NCI-H1436 treated with DMSO at 0.1 percent for 48 hours (cell line): ENCODE results near the gene CAPN5.
"Not testable (repeated sequence)": the region's sequence is repeated elsewhere in the genome, so short reads cannot be mapped to it uniquely, and the experiment has no call there.

Source experiments
- DNase-seq: peaks from one replicate; lab custom pipeline; 2025; lab: John Stamatoyannopoulos, UW

CAPN5 gene

DNA sequence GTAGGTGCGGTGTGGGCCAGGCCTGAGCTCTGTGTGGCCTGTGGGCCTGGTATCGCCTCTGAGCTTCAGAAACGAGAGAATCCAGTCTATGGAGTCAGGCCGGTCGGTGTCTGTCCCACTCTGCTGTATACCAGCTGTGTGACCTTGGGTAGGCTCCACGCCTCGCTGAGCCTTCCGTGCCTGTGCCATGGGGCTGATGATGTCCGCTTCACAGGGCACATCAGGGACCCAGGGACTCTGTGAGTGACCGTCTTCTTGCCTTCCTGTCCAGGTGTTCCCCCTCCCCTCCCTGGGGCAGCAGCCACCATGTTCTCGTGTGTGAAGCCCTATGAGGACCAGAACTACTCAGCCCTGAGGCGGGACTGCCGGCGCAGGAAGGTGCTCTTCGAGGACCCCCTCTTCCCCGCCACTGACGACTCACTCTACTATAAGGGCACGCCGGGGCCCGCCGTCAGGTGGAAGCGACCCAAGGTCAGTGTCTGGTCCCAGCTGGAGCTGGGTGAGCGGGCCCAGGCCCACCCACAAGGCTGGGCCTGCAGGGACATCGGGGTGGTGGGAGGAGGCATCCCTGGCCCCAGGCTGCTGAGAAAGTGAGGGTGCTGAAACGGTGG is 17.9 kb downstream of the CAPN5 start:
- DNase-seq = no peak

DNA sequence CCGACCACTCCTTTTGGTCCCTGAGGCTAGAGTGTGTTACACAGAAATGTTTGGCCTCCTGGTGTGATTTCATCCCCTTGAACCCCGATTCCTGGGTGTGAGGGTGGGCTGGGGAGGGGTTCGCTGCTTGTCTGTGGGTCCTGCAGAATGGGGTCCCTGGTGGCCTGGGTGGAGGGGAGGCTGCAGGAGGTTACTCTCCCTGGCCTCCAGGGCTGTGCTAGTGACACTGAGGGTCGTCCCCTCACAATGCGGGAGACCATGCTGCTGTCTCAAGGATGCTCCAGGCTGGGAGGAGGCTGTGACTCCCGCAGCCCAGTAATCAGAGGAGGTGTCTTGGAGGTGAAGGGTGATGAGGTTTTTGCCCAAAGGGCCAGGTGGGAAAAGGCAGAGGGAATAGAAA is 18.9 kb downstream of the CAPN5 start:
- no peak for DNase-seq

DNA sequence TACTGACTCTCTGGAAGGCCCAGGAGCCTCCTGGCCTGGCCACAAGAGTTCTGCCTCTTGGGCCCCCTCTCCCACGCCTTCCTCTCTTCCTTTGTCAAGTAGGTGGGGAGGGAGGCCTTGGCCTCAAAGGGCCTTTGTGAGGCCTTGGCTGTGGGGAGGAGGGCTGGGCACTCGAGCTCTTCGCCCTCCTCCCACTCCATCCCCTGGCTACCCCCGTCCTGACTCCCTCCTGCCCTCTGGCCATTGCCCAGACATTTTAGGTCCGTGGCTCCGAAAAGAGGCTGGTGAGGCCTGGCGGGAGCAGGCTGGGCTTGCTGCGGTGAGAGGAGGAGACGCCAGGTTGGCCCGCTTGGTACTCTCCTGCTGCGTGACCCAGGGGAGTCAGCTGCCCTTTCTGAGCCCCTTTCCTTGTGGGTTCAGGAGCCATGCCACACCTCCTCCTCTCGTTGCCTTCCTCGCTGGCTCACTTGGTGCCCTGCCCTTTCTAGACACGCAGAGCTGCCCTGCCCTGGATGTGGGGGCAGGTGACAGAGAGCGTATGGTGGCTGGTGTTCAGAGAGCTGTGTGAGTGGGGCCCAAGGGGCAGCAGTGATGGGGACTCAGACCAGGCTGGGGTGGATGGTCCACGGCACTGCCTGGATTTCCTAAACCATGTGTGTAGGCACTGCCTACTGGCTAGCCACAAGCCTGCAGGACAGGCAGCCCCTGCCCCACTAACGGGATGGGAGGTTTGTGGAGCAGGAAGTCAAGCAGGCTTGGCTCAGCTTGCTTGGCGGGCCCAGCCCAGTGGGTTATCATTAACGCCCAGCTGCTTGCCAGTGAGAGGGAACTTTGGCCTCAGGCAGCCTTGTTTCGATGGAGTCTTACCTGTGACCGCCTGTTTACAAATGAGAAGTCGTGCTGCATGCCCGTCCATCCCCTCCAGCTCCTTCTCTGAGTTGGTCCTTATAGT is 20.0 kb downstream of the CAPN5 start:
- no peak for DNase-seq

DNA sequence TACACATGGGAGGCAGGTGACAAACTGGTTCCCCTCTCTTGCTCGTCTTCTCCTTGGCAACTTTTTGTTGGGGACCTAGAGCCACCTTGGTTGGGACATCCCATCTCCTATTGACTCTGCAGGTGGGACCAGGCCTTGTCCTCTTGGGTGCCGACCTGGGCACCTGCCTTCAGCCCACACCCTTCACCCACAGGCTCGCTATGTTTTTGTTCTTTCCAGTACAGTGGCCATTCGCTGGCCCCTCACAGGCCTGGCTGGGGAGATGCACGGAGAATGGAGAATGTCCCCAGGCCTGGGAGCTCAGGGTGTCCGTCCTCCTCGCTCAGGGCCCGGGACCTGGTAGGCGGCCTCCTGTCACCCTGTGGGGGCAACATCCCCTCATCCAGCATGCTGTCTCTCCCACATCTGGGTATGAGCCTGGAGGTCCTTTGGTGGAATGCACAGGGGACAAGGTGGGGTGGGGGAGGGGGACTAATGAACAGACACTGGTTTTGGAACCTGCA is 21.0 kb downstream of the CAPN5 start:
- no peak for DNase-seq

DNA sequence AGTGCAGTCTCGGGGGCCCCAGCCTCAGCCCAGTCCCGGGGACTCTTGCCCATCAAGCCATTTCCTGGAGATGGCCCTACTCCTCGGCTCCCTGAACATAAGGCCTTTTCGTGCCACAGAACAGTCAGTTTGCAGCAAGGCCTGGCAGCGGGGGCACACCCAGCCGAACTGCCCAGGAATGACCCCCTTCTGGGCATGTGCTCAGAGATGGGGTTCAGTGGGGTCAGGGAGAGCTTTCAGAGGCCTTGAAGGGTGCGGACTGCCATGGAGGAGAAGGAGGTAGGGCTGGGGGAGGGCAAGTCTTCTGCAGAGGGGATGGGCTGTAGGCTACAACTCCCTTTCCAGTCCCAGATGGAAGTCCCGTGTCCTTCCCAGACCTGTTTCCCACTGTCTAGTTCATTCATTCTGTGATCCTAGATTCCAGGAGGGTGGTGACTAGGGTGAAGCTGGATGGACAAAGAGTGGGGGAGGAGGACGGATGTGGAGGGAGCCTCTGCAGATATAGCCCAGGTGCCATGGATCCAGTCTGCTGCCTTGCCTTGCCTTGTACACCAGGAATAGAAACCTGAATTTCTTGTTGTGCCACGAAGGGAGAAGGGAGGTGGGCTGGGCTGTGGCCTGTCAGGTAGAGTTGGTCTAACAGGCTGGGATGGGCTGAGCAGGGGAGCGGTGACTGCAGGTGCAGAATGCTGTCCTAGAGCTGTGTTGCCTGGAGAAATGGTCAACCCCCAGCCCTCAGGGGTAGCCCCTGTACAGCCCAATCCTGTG is 21.6 kb downstream of the CAPN5 start:
- DNase-seq = no peak

DNA sequence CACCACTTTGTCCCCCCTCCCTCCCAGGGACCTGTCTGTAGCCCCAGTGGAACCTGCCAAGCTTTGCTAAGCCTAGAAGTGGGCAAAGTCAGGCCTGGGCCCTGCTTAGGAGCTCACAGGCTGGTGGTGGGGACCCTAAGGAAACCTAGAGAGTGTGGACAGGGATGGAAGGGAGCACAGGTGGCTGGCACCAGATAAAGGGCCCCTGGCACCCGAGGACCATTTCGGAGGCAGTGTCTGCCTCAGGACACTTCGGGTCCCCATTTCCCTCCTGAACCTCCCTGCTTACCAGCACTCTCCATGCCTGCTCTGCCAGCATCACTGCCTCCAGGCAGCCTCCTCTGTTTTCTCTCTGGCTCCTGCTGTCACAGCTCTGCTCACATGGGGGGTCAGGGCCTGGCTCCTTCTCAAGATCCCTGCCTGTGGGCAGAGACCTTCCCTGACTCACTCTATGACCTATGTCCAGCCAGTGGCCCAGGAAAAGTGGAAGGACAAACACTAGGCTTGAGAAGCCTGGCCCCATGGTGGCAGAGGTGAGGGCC is 22.3 kb downstream of the CAPN5 start:
- DNase-seq = no peak

DNA sequence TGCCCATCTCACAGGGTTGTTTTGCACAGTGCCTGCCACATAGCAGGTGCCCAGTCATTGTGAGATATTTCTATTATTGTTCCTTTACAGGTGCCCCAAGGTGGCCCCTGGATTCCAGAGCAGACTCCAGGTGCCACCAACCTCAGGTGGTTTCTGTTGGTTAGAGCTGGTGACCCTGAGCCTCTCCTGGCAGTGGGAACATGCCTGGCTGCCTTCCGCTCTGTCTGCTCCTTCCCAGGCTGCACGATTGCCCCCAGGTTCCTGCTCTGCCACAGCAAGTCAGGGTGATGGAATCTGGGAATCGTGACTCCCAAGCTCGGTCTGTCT is 23.2 kb downstream of the CAPN5 start:
- DNase-seq = no peak

DNA sequence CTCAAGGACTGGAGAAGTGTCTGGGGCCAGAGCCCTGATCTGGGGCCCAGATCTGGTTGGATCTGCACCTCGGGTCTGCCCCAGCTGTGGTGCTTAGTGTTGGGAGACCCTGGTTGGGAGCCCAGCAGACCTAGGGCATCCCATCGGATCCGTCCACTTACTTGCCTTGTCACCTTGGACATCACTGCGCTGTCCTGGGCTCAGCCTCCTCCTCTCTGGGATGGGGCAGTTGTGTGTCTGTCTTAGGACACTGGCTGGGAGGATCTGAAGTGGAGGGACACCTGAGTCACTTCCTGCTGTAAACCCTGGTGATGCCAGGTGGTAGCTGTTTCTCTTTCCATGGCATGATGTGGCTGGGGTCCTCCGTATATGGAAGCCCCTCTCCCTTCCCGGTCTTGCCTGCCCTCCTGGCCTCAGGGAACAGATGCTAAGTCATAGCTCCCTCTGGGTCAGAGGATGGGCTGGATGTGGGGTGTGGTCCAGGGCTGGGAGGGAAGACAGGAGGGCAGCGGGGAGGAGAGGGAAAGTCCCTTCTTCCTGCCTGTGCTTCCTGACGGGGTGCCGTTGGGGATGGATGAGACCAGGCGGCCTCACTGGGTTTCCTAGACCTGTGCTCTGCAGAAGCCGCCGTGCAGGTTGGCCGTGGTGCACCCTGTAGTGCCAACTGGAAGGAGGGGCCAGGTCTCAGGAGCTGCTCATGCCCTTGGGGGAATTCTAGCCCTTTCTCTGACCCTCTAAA is 23.8 kb downstream of the CAPN5 start:
- DNase-seq = no peak

DNA sequence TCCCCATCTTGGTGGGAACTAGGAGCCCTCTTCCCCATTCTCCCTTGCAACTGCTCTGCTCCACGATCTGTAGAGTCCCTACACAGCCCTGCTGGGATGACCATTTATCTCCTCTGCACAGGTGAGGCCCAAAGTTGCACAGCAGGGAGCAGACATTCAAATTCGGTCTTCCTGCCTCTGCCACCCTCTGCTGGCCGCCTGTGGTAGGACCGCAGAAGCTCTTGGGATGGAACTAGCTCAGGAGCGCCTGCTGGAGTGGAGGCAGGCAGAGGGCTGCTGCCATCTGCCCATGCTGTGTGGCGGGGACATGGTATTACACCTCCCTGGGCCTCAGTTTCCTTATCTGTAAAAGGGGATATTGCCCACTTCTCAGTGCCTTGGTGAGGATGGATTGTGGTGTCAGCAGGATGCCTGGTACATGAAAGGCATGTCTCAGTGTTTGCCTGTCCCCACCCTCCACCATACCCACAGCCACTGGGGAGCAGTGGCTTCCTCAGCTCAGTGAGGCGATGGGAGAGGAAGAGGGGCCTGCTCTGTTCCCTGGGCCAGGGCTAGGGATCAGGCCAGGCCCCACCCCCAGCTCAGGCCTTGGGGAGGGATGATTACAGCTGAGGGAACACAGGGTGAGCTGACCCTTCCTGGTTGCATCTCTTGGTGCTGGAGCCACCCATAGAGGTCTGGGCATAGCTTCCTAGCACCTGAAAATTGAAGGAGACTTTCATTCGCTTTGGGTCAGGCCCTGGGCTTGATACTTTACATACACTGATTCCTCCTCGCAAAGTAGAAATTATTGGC is 24.6 kb downstream of the CAPN5 start:
- DNase-seq = no peak

DNA sequence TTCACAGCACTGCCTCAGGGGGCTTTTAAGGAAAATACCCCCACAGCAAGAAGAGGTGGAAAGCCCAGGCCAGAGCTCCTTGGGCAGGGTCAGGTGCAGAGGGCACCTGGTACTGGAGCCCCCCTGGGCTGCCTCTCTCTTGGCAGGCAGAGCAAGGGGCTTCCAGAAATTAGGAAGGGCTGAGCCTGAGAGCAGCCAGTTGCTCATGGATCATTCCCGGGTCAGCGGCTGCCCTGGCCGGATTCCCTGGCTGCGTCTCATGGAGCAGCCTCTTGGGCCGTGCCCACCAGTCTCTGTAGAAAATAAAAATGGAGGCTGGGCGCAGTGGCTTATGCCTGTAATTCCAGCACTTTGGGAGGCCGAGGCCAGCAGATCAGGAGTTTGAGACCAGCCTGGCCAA is 25.6 kb downstream of the CAPN5 start:
- no peak for DNase-seq

DNA sequence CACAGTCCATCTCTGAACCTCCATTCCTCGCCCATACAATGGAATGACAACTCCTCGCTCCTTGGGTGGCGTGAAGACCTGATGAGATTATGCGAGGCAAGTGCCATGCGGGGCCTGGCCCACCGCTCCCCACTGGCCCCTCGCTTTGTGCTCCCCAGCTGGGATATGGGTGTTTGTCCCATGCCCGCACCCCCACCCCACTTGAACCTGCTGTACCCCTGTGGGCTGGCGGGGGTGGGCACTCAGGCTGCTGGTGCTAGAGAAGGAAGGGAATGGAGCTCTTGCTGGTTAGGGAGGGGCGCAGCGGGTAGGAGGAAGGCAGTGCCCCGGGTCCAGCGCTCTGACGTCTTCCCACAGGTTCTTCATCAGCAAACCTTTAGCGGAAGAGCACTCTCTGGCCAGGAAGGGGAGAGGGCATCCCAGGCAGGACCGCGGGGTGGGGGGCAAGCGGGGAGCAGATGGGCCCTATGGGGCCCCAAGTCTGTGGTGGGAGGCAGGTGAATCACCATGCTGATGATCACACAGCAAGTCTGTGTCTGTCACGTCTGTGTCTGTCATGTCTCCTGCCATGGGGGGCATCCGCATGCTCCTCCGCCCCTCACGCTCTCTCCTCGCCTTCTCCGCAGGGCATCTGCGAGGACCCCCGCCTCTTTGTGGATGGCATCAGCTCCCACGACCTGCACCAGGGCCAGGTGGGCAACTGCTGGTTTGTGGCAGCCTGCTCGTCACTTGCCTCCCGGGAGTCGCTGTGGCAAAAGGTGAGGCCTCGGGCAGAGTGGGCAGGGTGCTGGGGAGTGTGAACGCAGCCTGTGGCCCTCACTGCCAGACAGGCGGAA is 26.5 kb downstream of the CAPN5 start:
- no peak for DNase-seq

DNA sequence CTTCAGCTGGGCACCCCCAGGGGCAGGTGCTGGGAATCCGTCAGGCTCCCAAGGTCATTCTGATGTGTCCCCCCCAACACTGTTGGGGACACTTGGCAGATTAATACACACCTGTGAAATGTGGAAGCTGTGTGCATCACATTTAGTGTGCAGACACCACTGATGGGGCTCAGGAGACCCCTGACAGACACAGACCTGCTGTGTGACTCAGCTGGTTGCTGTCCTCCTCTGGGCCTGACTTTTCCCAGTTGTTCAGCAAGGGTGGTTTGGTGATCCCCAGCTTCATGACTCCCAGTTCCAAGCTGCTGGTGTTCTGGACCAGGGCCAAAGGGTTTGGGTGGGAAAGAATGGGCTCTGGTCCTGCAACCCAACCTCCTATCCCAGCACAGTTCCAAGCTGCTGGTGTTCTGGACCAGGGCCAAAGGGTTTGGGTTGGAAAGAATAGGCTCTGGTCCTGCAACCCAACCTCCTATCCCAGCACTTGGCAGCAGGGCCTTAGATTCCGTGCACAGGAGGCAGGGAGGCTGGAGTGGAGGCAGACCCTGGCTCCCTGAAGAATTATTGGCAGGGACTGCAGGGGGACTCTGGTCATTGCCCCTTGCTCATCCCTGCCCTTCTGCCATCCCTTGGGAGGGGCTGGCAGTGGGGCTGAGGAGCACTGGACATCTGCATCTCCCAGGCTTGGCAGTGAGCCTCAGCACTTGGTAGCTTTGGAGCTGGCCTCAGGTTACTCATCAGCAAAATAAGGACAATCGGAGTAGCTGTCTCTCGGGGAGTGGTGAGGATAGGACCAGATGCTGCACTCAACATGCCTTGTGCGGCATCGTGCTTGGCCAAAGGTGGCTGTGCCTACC is 27.4 kb downstream of the CAPN5 start:
- no peak for DNase-seq

DNA sequence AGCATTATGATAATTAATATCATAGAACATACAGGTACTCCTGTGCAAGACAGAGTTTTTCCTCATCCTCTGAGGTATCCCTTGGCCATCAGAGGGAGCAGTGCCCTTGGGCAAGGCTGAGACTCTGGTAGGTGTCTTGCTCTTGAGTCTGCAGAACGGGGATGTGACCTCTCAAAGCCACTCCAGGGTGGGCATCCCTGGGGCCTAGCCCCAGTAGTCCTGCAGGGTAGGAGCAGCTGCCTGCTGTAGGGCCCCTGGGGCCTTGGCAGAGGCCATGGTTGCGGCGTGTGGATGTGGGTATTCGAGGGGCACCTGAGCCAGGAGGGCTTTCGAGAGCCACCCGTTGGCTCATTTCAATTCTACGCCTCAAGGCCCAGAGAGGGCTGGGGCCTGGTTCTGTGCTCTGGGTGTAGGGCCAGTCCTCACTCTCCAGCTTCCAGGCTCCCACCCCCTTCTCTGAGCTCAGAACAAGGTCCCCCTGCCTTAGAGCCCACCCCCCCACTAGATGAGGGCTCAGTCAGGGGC is 28.1 kb downstream of the CAPN5 start:
- no peak for DNase-seq

DNA sequence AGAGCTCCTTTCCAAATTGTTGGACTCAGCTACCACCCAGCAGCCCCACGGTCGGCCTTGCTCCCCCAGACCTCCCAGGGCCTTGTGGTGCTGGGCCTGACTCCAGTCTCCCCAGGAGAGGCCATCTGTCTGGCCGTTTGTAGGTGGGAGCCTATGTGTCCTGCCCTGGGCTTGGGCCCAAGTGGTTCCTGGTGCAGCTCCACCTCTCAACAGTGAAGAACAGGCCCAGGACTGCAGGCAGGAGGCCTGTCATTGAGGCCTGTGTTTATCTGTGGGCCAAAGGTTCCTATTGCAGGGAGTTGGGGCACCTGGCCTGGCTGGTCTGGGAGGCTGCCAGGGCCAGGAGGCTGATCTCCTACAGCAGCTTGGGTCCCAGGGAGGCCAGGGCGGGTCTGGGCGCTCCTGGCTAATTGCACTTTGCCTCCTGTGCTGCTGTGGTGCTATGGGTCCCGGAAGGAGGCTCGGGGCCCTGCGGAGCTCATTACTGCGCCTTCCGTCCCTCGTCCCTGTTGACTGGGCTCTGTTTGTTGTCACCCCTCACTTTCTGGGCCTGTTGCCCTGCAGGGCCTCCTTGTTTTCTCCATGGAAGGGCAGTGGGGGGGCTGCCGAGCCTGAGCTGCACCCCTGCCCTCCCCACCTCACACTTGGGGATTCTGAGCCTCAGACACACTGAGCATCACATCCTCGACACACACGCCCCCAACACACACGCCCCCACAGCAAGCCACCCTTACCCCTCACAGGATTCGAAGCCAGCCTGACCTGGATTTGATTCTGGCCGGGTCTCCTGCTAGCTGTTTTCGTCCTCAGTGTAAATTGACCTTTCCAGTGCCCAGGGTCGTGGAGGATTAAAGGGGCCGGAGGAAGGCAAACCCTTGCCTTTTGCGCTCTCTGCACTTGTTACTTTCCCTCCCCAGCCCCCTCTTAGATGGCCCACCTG is 29.1 kb downstream of the CAPN5 start:
- DNase-seq = no peak

DNA sequence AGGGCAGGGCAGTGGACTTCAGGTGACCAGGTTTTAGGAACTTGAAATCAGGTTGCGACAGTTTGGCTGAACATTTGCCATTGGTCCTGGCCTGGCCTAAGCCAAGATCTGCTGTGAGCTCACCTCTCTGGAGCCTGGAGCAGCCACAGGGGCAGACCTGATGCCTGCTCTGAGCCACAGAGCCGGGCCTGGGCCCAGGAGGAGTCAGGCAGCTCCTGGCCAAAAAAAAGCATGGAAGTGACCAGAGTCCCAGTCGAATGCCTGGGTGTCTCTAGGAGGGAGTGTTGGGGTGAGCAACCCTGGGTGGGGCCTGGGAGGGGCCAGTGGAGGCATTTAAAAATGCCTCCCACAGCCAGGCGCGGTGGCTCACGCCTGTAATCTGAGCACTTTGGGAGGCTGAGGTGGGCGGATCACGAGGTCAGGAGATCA is 29.8 kb downstream of the CAPN5 start:
- DNase-seq = no peak

DNA sequence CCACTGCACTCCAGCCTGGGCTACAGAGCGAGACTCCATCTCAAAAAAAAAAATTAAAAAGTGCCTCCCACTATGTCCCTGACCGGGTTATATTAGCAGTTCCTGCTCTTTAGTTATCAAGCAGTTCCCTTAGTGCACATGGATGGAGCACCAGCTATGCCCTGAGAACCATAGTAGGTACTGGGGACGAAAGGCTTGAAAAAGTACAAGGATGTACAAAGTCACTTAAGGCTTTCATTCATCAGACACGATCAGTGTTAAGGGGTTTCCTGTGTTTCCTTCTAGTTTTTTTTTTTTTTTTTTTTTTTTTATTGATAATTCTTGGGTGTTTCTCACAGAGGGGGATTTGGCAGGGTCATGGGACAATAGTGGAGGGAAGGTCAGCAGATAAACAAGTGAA is 30.4 kb downstream of the CAPN5 start:
- DNase-seq = not testable (repeated sequence)

DNA sequence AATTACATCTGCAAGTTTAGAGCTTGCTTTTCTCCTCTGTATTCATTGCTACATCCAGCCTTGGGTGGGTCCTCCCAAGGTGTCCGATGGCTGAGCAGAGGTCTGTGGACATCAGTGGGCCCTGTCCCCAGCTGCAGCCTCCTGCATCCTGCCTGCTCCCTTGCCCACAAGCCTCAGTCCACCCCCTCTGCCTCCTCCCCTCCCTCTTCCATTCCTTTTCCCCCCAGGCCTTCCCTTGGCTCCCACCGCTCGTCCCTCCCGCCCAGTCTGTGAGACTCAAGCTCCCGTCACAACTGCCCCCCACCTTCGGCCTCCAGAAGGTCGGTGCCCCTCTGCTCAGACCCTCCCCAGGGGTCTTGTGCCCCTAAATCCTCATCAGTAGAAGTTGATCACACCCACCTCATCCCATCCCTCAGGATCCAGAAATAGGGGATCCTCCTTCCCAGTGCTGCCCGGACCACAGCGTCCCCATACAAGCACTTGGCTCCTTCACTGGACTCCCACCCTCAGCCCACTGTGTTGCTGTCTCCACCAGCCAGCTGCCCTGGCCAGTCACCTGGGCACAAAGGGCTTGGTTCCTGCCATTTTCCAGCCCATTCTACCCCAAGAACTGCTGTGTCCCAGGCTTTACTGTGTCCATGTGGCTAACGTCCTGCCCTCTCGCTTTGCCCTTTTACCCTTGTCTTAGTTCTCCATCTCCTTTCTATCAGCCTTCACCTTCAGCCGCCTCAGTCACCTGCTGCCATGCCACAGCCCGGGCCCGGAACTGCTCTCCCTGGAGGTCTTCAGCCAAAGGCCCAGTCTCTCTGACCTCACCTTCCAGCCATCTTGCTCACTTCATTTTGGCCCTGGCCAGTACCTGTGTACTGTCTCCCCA is 33.6 kb downstream of the CAPN5 start:
- DNase-seq = no peak
